Measurements from ENCODE around the gene GRIK5.
A peak's percentile ranks its signal among the peaks of the same experiment; 100 is the strongest.
"Not testable (repeated sequence)": the region's sequence is repeated elsewhere in the genome, so short reads cannot be mapped to it uniquely, and the experiment has no call there.

Gene GRIK5

DNA sequence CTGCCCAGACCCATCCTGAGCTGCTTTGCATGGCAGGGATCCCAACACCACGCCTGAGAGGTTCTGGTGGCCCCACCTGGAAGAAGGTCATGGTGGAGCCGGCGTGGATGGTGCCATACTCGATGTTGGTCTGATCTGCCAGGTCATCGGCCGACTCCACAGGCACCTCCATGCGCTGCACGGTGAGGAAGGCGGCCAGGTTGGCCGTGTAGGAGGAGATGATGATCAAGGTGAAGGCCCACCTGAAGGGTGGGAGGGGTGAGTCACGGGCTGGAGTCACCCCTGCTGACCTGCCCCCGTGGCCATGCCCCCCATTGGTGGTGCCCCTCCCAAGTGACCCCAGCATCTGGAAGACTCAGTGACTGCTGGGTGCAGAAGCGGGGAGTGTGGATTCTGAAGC, 63.4 kb downstream of the GRIK5 start:
- no peak for DNase-seq

DNA sequence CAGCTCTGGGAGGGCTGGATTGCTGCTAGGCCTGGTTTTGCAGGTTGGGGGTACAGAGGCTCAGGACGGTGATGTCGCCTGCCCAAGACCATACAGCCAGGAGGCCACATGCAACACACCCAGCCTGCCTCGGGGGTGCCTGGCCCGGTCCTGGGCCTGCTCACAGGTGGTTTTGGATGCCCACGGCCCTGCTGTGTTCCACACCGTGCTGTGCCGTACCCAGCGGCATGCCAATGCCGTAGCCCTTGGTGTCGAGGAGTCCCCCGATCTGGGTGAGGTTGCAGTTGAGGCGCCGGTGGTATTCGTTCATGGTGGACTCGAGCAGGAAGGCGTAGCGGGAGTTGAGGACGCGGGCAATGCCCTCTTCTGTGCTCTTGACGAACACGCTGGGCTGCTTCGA, 64.5 kb downstream of the GRIK5 start:
- no peak for DNase-seq

DNA sequence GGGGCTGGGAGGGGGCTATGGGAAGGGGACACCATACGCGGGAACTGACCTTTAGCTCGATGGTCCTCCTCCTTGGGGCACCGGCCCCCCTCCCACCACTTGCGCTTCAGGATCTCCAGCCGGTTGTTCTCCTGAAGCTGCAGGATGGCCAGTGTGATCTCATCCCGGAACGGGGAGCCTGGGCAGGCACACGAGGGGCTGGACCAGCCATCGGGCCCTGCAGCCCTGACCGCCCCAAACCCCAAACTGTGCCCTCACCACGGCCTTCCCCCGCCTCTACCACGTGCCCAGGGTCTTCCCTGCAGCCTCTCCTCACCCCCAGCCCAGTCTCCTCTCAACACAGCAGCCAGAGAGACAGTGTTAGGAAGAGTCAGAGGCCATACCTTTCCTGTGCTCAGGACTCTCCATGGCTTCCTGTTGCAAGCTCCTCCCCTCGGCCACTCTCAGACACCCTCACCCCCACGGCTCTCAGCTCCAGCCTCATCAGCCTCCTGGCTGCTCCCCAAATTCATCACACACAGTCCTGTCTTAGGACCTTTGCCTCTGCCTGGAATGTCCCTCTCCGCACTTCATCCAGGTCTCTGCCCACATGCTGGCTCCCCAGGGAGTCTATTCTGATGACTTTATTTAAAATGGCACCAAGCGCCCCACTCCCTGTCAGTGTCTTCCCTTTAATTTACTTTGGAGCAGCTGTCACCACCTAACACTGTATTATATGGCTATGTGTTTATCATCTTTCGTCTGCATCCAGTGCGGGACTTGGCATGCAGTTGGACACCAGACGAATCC, 66.3 kb downstream of the GRIK5 start:
- no peak for DNase-seq

DNA sequence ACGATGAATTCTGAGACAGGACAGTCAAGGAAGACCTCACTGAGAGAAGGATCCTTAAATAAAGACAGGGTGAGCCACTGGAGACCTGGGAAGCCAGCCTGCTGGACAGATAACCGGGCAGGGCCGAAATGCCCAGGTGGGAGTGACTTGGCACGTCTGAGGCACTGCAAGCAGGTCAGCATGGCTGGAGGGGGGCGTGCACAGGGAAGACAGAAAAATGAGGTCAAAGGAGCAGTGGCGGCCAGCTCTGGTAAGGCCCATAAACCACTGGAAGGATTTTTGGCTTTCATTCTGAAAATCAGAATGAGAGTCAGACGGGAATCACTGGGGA, 70.2 kb downstream of the GRIK5 start:
- no peak for DNase-seq

DNA sequence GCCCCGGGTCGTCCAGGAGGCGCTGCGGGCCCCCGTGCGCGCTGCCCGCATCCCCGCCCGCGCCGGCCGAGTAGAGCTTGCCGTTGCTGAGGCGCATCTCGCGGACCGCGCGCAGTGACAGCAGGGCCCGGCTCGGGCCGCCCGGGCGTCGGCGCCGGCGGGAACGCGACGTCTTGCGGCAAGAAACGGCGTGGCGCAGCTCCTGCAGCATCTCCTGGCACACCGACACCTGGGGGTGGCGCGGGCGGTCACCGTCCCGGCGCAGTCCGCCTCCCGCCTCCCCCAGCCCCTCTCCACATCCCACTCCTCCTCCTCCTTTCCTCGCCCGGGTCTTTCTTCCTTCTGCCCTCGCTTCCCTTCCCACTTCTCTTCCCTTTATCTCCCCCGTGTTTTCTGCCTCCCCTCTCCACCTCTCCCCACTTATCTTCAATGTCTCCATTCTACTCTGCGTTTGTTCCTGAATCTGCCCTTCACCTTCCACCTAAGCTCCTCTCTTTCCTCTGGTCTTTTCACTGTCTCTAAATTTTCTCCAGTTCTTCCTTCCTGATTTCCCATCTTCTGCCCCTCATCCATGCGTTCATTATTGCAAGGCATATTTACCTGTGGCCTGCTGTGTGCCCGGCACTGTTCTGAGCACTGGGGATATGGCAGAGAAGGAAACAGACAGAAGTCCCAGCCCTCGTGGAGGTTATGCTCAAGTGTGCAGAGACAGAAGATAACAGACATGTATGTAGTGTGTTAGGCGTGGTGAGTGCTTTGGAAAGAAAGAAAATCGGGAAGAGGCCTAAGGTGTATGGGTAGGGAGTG, 70.7 kb downstream of the GRIK5 start:
- no peak for DNase-seq

DNA sequence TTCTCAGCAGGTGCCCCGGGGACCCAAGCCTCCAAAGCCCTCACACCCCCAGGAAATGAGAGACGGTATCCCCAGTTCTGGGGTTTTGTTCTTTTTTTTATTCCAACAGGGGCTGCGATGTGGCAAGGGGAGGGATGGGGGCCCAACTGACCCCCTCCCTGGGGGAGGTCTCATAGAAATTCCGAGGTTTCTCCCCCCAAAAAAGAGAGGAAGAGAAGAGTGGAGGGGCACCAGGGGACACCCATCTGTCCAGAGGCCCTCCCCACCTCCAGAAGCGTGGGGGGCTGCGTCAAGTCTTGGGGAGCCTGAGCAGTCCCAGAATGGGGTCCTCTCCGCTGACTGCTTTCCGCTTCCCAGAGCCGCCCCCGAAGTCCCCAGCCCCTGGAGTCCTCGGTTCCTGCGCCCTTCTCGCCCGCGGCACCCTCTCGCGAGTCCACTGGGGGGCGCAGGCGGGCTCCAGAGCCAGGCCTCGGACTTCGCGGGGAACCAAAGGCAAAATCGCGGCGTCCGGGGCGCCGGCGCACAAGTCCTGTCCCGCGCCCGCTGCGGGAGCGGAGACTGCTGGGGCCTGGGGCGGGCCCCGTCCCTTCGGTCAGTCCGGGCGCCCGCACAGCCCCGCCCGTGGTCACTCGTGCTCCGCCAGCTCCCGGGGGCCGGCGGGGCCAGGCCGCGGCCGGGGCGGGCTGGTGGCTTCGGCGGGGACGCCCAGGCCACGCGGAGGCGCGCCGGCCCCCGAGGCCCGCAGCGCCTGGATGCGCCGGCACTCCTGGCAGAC, 71.6 kb downstream of the GRIK5 start:
- no peak for DNase-seq

DNA sequence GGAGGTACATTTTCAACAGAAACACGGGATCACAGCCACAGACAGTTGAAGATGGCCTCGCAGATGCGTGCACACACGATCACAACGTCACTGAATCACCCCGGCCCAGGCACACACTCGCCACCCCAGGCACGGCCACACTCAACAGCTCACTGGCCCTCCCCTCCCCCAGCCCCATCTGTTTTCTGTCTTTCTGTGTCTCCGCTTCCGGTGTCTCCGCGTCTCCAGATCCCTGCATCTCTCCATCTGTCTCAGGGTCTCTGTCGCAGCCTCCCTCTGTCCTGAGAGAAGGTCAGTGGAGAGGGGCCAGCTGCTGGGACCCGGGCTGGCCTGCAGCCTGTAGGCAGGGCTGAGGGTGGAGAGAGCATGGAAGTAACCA, 72.2 kb downstream of the GRIK5 start:
- DNase-seq = no peak

DNA sequence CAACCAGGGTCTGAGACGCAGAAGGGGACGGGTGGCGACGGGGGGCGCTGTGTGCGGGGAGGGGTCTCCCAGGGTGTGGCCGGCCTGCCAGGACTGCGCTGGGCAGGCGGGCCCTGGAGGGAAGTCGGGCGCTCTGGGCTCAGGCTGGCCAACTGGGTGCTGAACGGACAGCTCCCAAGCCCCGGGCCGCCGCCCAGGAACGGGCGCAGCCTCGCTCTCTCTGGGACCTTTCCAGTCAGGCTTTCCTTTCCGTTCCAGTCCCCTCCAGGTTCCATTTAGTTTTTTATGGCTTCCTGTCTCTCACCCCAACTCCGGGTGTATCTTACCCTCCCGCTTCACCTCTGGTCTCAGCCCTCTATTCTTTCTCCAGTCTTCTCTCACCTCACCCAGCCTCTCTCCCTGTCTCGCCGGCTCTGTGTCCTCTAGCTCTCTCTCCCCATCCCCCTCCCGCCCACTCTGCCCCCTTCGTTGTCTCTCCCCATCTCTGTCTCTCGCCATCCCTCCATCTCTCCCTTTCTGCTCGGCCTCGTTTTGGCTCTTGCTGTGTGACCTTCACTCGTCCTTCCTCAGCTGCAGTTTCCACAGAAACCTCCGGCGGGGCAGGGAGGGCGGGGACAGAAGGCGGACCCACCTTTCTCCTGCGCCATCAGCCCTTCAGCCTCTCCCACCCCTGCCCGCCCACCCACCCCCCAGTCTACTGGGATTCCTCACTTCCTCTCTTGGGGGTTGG, 72.7 kb downstream of the GRIK5 start:
- DNase-seq = no peak

DNA sequence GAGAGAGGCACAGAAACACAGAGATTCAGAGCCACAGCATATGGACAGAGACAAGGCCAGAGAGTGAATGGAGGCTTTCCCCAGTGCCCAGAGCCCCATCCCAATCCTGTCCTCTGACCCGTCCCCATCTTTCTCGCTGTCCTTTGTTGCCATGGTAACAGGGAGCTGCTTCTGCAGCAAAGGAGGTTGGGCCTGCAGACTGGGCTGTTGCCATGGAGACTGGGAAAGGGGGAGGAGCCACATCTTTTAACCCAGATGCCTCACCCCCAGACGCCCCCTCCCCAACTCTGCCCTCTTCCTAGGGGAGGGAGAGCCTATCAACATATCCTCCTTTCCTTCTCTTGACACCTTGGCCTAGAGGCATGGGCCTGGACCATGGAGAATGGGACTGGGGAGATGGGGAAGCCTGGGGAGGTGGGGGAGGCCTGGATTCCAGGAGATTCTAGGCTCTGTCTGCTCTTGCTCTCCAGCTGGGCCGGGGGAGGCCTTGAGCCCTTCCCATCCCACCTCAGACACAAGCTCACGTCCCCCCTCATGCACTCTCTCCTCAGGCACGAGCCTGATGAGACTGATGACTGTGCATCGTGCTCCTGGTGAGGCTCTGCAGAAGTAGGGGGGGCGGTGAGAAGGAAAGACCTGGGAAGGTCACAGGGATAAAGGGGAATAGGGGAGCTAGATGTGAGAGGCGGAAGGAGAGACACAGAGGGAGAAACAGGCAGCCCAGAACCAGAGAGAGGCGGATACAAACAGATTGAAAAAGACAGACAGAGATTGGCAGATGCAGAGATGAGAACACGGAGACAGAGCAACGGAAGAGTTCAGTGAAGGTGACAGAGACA, 73.8 kb downstream of the GRIK5 start:
- DNase-seq = peak; percentile 17

DNA sequence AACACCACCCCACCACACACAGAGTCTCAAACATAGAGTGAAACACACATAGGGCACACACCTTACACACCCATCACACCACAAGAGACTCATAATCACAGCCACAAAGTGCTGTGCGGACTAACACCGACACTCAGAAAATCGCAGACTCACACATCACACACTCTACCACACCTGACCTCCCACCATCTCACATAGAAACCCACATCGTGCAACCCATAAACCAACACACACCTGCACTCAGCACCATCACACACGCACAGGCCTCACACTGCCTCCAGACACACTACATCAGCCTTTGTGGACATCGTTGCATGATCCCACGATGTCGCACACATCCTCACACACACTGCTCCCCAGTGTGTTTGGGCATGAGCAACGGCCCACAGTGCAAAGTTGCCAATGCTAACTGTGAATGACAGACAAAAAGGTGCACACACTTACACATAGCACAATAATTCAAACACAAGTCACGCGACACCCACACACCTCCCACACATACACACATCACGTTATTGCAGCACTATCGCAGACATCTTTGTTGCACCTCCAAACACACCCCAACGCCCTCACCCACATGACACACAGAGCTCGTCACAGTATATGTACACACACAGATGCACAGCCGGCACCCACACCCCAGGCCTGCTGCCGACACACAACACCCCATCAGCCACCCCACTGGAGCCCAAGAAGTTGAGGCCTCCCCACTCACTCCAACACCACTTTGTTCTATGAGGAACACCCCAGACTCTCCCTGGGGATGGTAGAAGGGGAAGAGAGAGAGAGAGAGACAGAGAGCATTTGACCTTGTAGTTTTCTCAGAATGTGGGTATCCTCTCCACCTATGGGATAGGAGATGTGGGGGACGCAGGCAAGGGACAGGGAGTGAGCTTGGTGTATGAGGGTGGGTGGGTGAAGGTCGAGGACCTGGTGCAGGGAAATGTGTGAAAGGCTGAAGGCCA, 74.7 kb downstream of the GRIK5 start:
- no peak for DNase-seq

DNA sequence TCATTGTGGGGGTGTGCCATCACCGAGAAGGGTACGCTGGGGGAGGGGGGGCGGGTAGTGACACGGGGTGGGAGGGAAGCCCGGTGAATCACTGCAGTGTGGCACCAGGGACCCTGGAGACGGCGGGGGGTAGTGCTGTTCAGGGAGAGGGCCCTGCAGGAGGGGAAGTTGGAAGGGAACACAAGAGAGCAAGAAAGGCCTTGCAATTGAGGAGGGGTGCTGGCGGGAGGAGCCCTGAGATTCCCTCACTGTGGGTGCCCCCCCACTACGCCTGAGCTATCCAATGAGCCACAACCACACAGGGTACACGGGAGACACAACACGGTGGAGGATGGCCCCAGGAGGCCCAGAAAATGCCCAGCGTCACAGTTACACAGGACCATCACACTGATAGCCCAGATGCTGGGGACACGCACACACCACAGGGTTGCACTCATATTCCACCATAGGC, 75.5 kb downstream of the GRIK5 start:
- DNase-seq = no peak

DNA sequence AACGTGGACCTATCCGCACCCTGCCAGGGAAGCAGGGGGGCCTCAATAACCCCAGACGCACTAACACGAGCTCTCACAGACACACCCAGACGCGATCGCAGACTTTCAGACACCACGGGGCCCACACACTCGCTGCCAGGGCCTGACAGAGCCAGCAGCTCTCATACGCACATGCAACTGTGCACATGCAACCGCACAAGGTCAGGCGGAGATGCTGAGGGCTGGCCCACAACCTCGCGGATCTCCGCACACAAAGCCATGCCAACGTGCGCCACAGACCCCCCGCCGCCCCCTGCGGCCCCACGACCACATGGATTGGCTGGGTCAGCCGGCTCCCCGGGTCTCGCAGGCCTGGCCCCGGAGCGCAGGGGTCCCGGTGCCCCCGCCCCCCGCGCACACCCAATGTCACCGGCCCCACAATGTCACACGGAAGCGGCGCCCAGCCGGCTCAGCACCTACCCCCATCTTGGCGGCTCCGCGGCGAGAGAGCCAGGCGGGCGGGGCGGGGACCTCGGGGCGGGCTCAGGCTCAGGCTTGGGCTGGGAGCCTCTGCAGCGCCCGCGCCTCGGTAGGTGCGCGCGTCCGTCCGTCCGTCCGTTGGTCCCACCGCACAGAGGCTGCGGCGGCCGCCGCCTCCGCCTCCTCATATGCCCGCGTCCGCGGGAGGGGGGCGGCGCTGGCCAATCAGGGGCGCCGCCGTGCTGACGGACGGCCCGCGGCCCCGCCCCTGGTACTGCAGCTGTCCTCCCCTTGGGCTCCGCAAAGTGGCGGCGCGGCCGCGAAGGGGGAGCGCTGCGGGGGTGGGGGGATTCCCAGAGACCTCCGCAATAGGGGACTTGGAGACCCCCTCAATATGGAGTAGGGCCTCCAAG, 76.2 kb downstream of the GRIK5 start, which contains the start of gene ATP1A3:
Gene ATP1A3 (minus strand): TSS at position 619 of the 872 bp plus-strand sequence. CDS start 154 bp downstream, at position 465.
- peak; percentile 55 for DNase-seq

DNA sequence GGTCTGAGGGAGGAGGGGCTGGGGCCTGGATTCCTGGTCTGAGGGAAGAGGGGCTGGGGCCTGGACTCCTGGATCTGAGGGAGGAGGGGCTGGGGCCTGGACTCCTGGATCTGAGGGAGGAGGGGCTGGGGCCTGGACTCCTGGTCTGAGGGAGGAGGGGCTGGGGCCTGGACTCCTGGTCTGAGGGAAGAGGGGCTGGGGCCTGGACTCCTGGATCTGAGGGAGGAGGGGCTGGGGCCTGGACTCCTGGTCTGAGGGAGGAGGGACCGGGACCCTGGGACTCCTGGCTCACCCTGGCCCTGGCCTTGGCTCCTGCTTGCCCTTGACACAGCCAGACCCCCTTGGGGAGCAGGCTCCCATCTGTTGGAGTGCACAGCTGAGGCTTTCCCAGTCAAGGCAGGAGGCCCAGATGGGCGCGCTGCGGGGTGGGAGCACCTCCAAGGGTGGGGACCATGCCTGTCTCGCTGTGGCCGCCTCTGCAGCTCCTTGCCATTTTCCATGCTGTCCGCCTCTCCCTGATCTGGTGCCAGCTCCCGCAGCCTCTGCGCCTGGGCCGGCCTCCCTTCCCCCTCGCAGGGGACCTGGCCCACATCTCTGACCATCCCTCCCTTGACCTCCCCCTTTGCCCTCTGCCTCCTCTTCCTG, 78.0 kb downstream of the GRIK5 start:
- DNase-seq = not testable (repeated sequence)

DNA sequence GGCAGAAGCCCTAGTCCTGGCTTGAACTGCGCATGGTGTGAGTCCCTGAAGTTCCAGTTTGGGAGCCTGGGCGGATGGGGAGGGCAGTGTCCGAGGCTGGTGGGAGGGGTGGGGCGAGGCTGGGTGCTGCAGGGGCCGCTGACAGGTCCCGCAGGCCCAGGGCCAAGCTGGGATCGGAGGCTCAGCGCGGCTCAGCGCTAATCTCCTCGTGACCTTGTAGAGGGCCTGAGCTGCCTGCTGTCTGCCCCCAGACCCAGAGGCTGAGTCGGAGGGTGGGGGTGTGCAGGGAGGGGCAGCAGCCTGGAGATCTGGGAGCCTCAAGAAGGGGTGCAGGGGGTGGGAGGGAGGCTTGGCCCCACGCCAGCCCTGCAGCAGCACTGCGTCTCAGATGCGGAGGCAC, 79.0 kb downstream of the GRIK5 start:
- no peak for DNase-seq

DNA sequence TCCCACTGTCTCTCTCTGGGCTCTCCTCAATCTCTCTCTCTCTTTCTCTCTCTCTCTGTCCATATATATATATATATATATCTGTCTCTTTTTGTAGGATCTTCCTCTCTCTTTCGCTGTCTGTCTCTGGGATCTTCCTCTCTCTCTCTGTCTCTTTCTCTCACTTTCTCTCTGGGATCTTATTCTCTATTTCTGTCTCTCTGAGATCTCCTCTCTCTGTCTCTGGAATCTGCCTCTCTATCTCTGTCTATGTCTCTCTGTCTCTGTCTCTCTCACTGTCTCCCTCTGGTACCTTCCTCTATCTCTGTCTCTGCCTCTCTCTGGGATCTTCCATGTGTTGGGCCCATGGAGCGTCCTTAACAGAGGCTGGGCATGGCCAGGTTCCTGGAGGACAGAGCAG, 79.4 kb downstream of the GRIK5 start:
- no peak for DNase-seq

DNA sequence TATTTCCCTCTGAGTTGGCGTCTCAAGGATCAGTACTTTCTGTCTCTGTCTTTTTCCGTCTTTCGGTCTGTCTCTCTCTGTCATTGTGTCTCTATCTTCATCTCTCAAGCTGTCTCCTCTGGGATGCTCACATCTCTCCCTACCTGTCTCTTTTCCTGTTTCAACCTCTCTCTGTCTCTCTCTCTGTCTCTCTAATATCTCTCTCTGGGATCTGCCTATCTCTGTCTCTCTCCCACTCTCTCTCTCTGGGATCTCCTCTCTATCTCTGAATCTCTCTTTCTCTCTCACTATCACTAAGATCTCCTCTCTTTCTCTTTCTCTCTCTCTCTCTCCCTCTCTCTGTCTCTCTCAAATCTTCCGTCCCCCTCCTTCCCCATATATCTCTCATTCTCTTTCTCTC, 80.0 kb downstream of the GRIK5 start:
- no peak for DNase-seq

DNA sequence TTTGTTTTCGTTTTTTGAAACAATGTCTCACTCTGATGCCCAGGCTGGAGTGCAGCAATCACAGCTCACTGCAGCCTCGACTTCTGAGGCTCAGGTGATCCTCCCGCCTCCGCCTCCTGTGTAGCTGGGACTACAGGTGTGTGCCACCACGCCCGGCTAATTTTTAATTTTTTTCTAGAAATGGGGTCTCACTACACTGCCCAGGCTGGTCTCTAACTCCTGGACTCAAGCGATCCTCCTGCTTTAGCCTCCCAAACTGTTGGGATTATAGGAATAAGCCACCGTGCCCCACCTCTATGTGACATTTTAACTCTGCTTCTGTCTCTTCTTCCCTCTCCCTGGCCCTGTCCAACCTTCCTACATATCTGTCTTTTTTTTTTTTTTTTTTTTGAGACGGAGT, 81.1 kb downstream of the GRIK5 start:
- DNase-seq = no peak

DNA sequence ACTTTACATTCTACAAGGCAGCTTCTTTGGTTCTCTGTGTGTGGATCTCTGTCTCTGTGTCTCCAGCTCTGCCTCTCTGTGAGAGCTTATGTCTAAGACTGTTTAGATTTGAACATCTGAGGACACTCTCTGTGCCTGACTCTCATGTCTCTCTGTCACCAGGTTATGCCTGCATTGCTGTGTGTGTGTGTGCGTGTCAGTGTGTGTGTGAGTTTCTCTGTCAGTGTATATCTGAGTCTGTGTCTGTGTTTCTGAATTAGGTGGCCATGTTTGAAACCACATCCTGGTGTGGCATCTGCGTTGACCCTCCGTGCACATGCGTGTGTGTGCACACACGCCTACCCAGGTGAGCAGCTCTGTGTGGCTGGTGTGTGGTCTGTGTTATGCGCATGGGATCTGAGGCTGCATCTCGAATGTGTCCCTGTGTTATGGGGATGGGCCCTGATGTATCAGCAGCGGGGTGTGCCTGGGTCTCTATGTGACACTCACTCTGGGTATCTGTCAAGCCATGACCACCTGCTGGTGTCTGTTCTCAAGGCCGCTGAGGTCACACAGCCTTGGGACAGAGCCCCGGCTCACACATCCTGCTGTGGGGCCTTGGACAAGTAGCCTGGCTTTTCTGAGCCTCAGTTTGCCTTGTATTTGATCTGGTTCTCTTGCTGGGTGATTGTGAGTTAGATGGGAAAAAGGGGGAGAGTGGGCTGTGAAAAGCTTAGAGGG, 82.7 kb downstream of the GRIK5 start:
- DNase-seq = no peak
